HL-60 (cell line): ENCODE measurements around the gene ZNF618.

Experiments
- DNase-seq, 2 experiments: peaks; one replicate each; pipeline ENCODE4 v3.0.0-alpha.2; 2010 to 2020; ENCODE audit warnings: low read depth in 1 of 2, low spot score in 1 of 2
- H3K27ac ChIP-seq: fragments of 250-450 bp; sonication (Bioruptor Pico); replicated peaks from 2 replicates; pipeline ENCODE4 v1.5.1; 2020; ENCODE audit warnings: mild to moderate bottlenecking, moderate library complexity
- H3K27me3 ChIP-seq: fragments of 250-450 bp; sonication (Bioruptor Pico); 2 replicates; pipeline ENCODE4 v1.5.1; 2021; ENCODE audit warnings: mild to moderate bottlenecking, moderate library complexity; ENCODE audit not compliant: insufficient read depth, poor library complexity, severe bottlenecking
- H3K4me3 ChIP-seq: replicated peaks from 2 replicates; pipeline ENCODE4 v1.5.1; 2011; ENCODE audit warnings: mild to moderate bottlenecking, control low read depth, low read length; ENCODE audit not compliant: insufficient read depth
- GABPA ChIP-seq: IDR thresholded peaks from 2 replicates; pipeline ENCODE4 v1.6.1; 2012; ENCODE audit warnings: low read depth
- POLR2AphosphoS5 ChIP-seq: IDR thresholded peaks from 2 replicates; pipeline ENCODE4 v1.6.1; 2012; ENCODE audit warnings: low read depth
- REST ChIP-seq: IDR thresholded peaks from 2 replicates; pipeline ENCODE4 v1.6.1; 2012; ENCODE audit warnings: low read depth; ENCODE audit not compliant: insufficient replicate concordance
- SPI1 ChIP-seq: IDR thresholded peaks from 2 replicates; pipeline ENCODE4 v1.6.1; 2012; ENCODE audit warnings: low read depth, mild to moderate bottlenecking, borderline replicate concordance
- TF ChIP-seq, protein P1 (sequence below): IDR thresholded peaks from one replicate; pipeline ENCODE4 v1.5.1; 2011; ENCODE audit warnings: low read length, control low read depth, inconsistent platforms; ENCODE audit not compliant: insufficient read depth

Gene ZNF618

GRCh38 chr9:113901221-113901688 is 25.1 kb downstream of the ZNF618 start:
- Histone ChIP-seq H3K27ac (no peak overlapping the region), H3K27me3 (no peaks in the 10 kb centered on the region), H3K4me3 (no peak overlapping the region)
- TF ChIP-seq GABPA (no peak), REST (no peak), POLR2AphosphoS5 (no peak), SPI1 (no peak)
- TF ChIP-seq, protein P1, sequence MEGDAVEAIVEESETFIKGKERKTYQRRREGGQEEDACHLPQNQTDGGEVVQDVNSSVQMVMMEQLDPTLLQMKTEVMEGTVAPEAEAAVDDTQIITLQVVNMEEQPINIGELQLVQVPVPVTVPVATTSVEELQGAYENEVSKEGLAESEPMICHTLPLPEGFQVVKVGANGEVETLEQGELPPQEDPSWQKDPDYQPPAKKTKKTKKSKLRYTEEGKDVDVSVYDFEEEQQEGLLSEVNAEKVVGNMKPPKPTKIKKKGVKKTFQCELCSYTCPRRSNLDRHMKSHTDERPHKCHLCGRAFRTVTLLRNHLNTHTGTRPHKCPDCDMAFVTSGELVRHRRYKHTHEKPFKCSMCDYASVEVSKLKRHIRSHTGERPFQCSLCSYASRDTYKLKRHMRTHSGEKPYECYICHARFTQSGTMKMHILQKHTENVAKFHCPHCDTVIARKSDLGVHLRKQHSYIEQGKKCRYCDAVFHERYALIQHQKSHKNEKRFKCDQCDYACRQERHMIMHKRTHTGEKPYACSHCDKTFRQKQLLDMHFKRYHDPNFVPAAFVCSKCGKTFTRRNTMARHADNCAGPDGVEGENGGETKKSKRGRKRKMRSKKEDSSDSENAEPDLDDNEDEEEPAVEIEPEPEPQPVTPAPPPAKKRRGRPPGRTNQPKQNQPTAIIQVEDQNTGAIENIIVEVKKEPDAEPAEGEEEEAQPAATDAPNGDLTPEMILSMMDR = no peak
- no peak for DNase-seq

DNA sequence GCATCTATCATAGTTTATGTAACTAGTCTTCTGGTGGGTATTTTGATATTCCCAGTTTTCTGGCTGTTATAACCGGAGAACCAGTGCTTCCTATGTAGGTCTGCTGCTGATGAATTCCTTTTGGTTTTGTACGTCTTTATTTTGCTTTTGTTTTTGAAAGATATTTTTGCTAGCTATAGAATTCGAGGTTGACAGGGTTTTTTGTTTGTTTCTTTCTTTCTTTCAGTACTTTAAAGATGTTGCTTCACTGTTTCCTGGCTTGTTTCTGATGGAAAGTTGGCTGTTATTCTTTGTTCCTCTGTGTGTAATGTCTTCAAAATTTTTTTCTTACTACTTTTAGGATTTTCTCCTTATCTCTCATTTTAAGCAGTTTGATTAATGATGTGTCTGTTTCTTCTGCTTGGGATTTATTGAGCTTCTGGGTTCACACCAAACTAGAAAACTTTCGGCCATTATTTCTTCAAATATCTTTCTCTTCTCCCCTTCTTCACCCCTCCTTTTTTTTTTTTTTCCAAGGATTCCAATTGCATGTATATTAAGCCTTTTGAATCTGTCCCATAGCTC is 27.5 kb downstream of the ZNF618 start:
- TF ChIP-seq, protein P1 = no peak
- no peak for TF ChIP-seq SPI1
- Histone ChIP-seq H3K27ac (no peak overlapping the region), H3K4me3 (no peak overlapping the region), H3K27me3 (no peaks in the 10 kb centered on the region)
- no peak for DNase-seq

DNA sequence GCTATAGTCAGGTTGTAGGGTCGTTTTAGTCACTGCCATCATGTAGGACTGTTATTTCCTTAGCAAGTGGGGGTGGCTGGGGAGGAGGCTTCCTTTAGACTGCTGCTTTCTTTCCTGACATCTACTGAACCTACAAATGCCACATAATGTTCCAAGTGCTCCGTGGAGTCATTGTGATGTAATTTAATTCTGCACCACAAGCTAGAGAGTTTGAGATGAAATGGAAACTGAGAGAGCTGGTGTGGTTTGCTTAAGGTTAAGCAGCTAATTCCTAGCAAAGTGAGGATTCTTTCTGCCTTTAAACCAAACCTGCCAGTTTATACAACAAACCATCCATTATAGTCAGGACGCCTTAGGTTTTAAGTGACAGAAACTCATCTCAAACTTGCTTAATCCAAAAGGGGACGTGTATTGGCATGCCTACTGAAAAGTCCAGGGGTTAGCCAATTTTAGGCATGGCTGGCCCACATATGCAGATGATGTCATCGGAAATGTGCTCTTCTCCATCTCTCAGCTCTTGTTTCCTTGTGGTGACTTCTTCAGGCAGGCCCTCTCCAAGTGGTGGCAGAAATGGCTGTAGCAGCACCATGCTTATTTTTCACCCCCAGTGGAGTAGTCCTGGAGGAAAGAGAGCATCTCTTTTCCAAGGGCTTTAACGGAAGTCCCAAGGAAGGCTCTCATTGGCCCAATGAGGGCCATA is 30.5 kb downstream of the ZNF618 start:
- H3K27ac ChIP-seq = no peak overlapping the region
- TF ChIP-seq, protein P1 = no peak
- TF ChIP-seq POLR2AphosphoS5 = no peak
- no peak for TF ChIP-seq SPI1
- no peak for TF ChIP-seq GABPA
- TF ChIP-seq REST = no peak
- H3K4me3 ChIP-seq = no peak overlapping the region
- DNase-seq = no peak
- no peaks in the 10 kb centered on the region for H3K27me3 ChIP-seq
